Astrocyte of the spinal cord (primary cell): ENCODE data around the gene KCNMB3.

Source experiments
- DNase-seq: peaks from one replicate; pipeline ENCODE4 v3.0.0; 2011; ENCODE audit warnings: low read depth, low spot score
- H3K4me3 ChIP-seq: 2 replicates; pipeline ENCODE4 v1.5.1; 2011; ENCODE audit warnings: low read depth, mild to moderate bottlenecking, low read length, moderate library complexity
- in situ Hi-C: cut with HindIII; loops from 2 replicates; pipeline ENCODE4 v1.10.0; 2017; ENCODE audit warnings: low sequenced_read_pairs
- TF ChIP-seq, protein P1 (sequence below): IDR thresholded peaks from 2 replicates; pipeline ENCODE4 v1.5.1; 2012; ENCODE audit warnings: low read depth, mild to moderate bottlenecking, low read length, inconsistent platforms

Gene KCNMB3, protein sequence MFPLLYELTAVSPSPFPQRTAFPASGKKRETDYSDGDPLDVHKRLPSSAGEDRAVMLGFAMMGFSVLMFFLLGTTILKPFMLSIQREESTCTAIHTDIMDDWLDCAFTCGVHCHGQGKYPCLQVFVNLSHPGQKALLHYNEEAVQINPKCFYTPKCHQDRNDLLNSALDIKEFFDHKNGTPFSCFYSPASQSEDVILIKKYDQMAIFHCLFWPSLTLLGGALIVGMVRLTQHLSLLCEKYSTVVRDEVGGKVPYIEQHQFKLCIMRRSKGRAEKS

DNA sequence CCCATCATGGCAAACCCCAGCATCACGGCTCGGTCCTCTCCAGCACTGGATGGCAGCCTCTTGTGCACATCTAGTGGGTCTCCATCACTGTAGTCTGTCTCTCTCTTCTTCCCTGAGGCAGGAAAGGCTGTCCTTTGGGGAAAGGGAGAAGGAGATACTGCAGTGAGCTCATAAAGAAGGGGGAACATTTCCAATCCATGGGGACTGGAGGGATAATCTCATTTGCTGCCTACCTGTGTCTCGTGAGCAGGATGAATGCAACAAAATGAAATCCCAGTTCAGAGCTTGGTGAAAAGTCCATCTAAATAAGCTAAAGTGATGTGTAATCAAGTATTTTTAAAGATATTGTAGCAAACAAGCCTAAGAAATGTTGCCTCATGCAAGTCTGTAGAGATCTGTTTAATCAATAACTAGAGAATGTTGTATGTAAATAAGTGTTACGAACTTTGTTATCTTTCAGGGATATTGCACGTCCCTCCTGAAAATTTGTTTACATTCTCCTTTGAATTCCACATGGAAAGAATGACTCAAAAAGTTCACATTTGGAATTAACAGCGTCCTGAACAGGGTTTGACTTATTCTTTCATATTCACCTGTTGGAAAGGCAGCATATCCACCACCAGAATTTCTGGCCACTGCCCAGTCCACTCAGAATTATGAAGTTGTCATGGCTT, at the start of gene KCNMB3:
Gene KCNMB3 (minus strand): TSS at position 312 of the 674 bp plus-strand sequence. CDS start 124 bp downstream, at position 188.
- TF ChIP-seq, protein P1, sequence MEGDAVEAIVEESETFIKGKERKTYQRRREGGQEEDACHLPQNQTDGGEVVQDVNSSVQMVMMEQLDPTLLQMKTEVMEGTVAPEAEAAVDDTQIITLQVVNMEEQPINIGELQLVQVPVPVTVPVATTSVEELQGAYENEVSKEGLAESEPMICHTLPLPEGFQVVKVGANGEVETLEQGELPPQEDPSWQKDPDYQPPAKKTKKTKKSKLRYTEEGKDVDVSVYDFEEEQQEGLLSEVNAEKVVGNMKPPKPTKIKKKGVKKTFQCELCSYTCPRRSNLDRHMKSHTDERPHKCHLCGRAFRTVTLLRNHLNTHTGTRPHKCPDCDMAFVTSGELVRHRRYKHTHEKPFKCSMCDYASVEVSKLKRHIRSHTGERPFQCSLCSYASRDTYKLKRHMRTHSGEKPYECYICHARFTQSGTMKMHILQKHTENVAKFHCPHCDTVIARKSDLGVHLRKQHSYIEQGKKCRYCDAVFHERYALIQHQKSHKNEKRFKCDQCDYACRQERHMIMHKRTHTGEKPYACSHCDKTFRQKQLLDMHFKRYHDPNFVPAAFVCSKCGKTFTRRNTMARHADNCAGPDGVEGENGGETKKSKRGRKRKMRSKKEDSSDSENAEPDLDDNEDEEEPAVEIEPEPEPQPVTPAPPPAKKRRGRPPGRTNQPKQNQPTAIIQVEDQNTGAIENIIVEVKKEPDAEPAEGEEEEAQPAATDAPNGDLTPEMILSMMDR, result no peak
- in situ Hi-C loops, result no loop called here
- no peak for DNase-seq

DNA sequence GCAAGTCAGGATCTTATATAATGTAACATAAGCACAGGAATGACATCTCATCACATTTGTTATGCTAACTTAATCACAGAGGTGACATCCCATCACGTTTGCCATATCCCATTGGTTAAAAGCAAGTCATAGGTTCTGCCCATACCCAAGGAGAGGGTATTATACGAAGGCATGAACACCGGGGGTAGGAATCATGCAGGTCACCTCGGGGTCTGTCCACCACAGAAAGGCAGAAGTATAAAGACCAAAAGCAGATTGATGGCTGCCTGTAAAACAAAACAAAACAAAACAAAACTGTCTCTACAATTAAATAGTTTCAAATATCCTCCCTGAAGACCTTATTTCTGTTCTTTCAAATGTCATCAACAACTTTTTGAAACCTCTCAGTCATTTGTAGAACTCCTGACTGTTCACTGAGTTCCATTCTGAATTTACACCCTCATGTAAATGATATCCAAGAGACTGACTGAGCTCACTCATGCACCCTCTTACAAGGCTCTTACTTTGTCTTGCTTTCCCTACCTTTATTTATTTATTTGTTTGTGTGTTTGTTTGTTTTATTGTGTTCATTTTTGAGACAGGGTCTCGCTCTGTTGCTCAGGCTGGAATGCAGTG, 49.2 kb upstream of the KCNMB3 start:
- TF ChIP-seq, protein P1, result no peak
- in situ Hi-C loops, result loop anchor here (25.0 kb wide), 1 partner anchor 163 kb away; the partner anchor contains the start of gene PIK3CA
- DNase-seq, result no peak
- no peak overlapping the region for H3K4me3 ChIP-seq

More for the DNA sequence above, at the start of gene KCNMB3:
- no peak within 1 kb of the TSS for H3K4me3 ChIP-seq

DNA sequence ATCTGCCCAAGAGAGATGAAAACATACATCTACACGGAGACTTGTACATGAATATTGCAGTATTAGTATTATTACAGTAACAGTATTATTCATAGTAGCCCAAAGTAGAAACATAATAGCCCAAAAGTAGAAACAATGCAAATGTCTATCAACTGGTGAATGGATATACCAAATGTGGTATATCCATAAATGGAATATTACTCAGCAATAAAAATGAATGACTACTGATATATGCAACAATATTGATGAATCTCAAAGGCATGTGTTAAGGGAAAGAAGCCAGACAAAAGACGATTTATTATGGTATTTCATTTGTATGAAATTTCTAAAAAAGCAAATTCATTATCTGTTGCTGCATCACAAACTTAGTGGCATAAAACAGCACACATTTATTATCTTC, 48.4 kb upstream of the KCNMB3 start:
- in situ Hi-C loops, result no loop called here
- DNase-seq, result no peak
- no peak overlapping the region for H3K4me3 ChIP-seq
- TF ChIP-seq, protein P1, result no peak

DNA sequence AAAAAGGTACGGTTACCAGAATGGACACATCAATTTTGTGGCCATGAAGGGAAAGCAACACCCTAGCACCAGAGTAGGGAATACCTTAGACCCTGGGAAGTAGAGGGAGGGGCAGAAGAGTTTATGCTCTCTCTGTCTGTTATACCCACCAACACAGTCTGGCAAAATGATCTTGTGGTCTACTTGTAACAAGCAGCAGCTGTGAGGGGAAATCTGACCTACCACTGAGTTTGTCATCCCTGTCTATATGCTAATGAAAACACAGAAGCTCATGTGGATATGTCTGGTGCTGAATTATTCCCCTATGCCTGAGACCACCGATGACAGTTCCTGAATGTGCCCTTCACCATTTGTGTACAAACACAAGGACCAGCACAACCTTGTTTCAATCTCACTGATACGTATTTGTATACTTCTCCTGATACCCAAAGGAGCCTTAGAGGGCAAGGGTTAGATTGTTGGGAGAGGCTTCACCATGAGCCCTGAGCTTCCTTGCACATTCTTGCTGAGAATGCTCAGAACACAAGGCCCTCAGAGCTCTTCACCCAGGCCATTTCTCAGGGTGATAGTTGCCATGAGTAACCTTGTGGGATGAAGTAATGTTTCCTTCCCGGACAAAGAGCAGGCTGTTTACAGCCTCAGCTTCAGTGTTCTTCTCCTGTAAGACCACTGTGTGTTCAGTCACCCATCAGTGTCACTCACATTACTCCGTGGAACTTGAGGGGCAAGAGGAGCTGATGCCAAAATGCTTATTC, 47.2 kb upstream of the KCNMB3 start:
- DNase-seq, result peak; percentile 20
- TF ChIP-seq, protein P1, result no peak
- H3K4me3 ChIP-seq, result no peak overlapping the region
- in situ Hi-C loops, result no loop called here

DNA sequence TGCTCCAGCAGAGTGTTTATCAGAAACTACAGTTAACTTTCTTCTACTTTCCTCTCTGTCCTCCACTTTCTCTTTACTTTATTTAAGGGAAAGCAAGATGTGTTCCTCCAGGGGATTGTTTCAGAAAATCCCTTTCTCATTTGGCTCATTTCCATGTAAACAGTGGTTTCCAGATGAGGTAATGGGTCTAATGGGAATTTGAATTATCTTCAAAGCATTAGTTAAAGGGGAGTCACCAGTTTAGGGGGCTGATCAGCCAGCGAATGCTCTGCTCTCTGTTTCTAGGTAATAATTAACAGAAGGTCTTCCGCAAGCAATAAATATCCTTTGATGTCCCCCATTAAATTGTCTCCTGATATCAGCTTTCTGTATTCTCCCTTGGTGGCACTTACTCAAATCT, 41.5 kb upstream of the KCNMB3 start:
- TF ChIP-seq, protein P1, result no peak
- no peak for DNase-seq
- no peak overlapping the region for H3K4me3 ChIP-seq
- in situ Hi-C loops, result no loop called here

DNA sequence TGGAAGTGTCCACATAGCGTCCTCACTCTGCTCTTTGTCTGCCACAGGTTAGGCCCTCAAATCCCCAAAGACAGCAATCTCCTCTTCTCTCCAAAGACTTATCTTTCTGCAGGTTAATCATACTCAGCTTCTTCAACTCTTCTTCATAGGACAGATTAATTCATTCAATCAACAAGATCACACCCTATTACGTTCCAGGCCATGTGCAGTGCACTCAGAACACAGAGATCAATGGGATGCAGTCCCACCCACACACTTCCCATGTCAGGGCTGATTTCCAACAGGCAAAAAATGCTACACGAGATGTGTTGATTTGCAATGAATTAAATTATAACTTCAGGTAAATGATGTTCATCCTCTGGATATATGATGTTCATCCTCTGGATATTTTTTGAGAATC, 38.4 kb upstream of the KCNMB3 start:
- in situ Hi-C loops, result no loop called here
- no peak overlapping the region for H3K4me3 ChIP-seq
- no peak for DNase-seq
- TF ChIP-seq, protein P1, result no peak
